Stimulated activated CD4-positive, alpha-beta T cell treated with anti-CD3 and anti-CD28 coated beads, Interleukin-15, amount 100 ng/mL, for 48 hours (primary cell): ENCODE results near the gene CRACDL.
A peak's percentile ranks its signal among the peaks of the same experiment; 100 is the strongest.

Experiments
- DNase-seq, 2 donors: peaks; one replicate each; pipeline ENCODE4 v3.0.0-alpha.2; 2020; ENCODE audit warnings: low read depth in 2 of 2

CRACDL gene

GRCh38 chr2:98824256-98825019, 111.6 kb downstream of the CRACDL start:
- no peak for DNase-seq

- DNase-seq, result no peak
These were observed 112.5 kb downstream of the CRACDL start for GRCh38 chr2:98823196-98824170.

- peak; percentile 25 to 59 for DNase-seq
These were observed 113.5 kb downstream of the CRACDL start for GRCh38 chr2:98822301-98823164.

GRCh38 chr2:98821629-98822135, 114.3 kb downstream of the CRACDL start:
- no peak for DNase-seq

GRCh38 chr2:98819231-98819766, 116.7 kb downstream of the CRACDL start:
- DNase-seq, result no peak

- DNase-seq, result no peak
These were observed 117.9 kb downstream of the CRACDL start for GRCh38 chr2:98818164-98818563.

GRCh38 chr2:98816281-98816680, 119.7 kb downstream of the CRACDL start:
- DNase-seq, result no peak

GRCh38 chr2:98815795-98816194, 120.2 kb downstream of the CRACDL start:
- DNase-seq, result no peak

GRCh38 chr2:98811766-98812165, 124.3 kb downstream of the CRACDL start:
- DNase-seq, result no peak

- DNase-seq, result no peak
These were observed 125.5 kb downstream of the CRACDL start for GRCh38 chr2:98810588-98810928.

- no peak for DNase-seq
These were observed 126.0 kb downstream of the CRACDL start for GRCh38 chr2:98809878-98810587.

GRCh38 chr2:98809116-98809515, 126.9 kb downstream of the CRACDL start:
- DNase-seq, result no peak

- DNase-seq, result no peak
These were observed 127.5 kb downstream of the CRACDL start for GRCh38 chr2:98808546-98808945.

GRCh38 chr2:98807929-98808328, 128.1 kb downstream of the CRACDL start:
- no peak for DNase-seq

GRCh38 chr2:98807221-98807620, 128.8 kb downstream of the CRACDL start:
- no peak for DNase-seq

- no peak for DNase-seq
These were observed 129.8 kb downstream of the CRACDL start for GRCh38 chr2:98806236-98806697.

GRCh38 chr2:98805412-98806171, 130.4 kb downstream of the CRACDL start:
- no peak for DNase-seq

- no peak for DNase-seq
These were observed 131.3 kb downstream of the CRACDL start for GRCh38 chr2:98804736-98805135.

GRCh38 chr2:98804265-98804650, 131.8 kb downstream of the CRACDL start:
- DNase-seq, result no peak
